Skeletal muscle tissue (tissue), 4 donors: ENCODE data around the gene COL9A2. TPM values are rescaled to one million over a fixed set of nuclear protein-coding genes. Genes with fewer than 3 reads are reported as not detected.

ENCODE experiments used
- H3K27ac ChIP-seq: one replicate; pipeline ENCODE4 v1.7.0; 2013; ENCODE audit warnings: mild to moderate bottlenecking, low read depth, low read length, inconsistent platforms
- H3K27me3 ChIP-seq, 3 donors: one replicate each; pipeline ENCODE4 v1.7.0; 2013; ENCODE audit warnings: low read length in 3 of 3; ENCODE audit not compliant: control insufficient read depth in 3 of 3, insufficient read depth in 3 of 3
- H3K36me3 ChIP-seq, 3 donors: one replicate each; pipeline ENCODE4 v1.7.0; 2013; ENCODE audit warnings: low read length in 3 of 3; ENCODE audit not compliant: control insufficient read depth in 3 of 3, insufficient read depth in 3 of 3
- H3K4me1 ChIP-seq, 3 donors: one replicate each; pipeline ENCODE4 v1.7.0; 2013; ENCODE audit warnings: low read length in 3 of 3, mild to moderate bottlenecking in 3 of 3; ENCODE audit not compliant: control insufficient read depth in 3 of 3, insufficient read depth in 3 of 3
- H3K4me3 ChIP-seq, 3 donors: one replicate each; pipeline ENCODE4 v1.7.0; 2013; ENCODE audit warnings: low read length in 3 of 3
- H3K9ac ChIP-seq, 3 donors: one replicate each; pipeline ENCODE4 v1.7.0; 2013; ENCODE audit warnings: low read length in 3 of 3, mild to moderate bottlenecking in 3 of 3, moderate library complexity in 2 of 3, low read depth in 1 of 3
- H3K9me3 ChIP-seq, 3 donors: one replicate each; pipeline ENCODE4 v1.7.0; 2013; ENCODE audit warnings: low read length in 3 of 3; ENCODE audit not compliant: control insufficient read depth in 3 of 3
- total RNA-seq: library from RNA; depleted of rRNA; stranded (reverse); fragments of >200 nt; gene quantifications from one replicate; pipeline ENCODE4 v1.2.3, GENCODE V29; 2014
- donor health status: Osteomylitis.

Gene COL9A2
- total RNA-seq, 1 donor from 2014 or later, result 7.8 TPM

- peak overlapping the region; percentile 84 for H3K27ac ChIP-seq
- H3K4me1 ChIP-seq, result peaks cover 8 to 16% (median 8%) of the 10 kb centered on the region in 3 donors
- peak overlapping the region in 2 of 3 donors; percentile 57 to 58 for H3K9ac ChIP-seq
- H3K9me3 ChIP-seq, result no peaks in the 10 kb centered on the region
- peak overlapping the region in 1 of 3 donors; percentile 49 for H3K4me3 ChIP-seq
- peaks cover 12 to 39% (median 24%) of the 10 kb centered on the region in 3 donors for H3K36me3 ChIP-seq
- H3K27me3 ChIP-seq, result no peaks in the 10 kb centered on the region
These were observed 49.3 kb downstream of the COL9A2 start for GRCh38 chr1:40267767-40268187.

- Histone ChIP-seq H3K4me1 (peaks cover 8 to 16% (median 8%) of the 10 kb centered on the region in 3 donors), H3K27me3 (no peaks in the 10 kb centered on the region), H3K36me3 (peaks cover 12 to 34% (median 28%) of the 10 kb centered on the region in 3 donors), H3K27ac (peak overlapping the region; percentile 84), H3K9me3 (no peaks in the 10 kb centered on the region), H3K4me3 (peak overlapping the region in 2 of 3 donors; percentile 23 to 49), H3K9ac (peak overlapping the region in 2 of 3 donors; percentile 57 to 58)
These were observed 50.1 kb downstream of the COL9A2 start for GRCh38 chr1:40266786-40267535.

GRCh38 chr1:40265919-40266318 lies 51.2 kb downstream of the COL9A2 start:
- H3K4me3 ChIP-seq, result peak overlapping the region in 1 of 3 donors; percentile 34

GRCh38 chr1:40265298-40265697 lies 51.8 kb downstream of the COL9A2 start:
- H3K36me3 ChIP-seq, result peaks cover 9 to 35% (median 33%) of the 10 kb centered on the region in 3 donors
- peak overlapping the region; percentile 28 for H3K27ac ChIP-seq
- H3K9ac ChIP-seq, result no peak overlapping the region
- no peaks in the 10 kb centered on the region for H3K27me3 ChIP-seq
- H3K4me1 ChIP-seq, result peaks cover 9 to 17% (median 14%) of the 10 kb centered on the region in 3 donors
- H3K9me3 ChIP-seq, result no peaks in the 10 kb centered on the region
- no peak overlapping the region for H3K4me3 ChIP-seq

More at GRCh38 chr1:40265919-40266318, 51.2 kb downstream of the COL9A2 start:
- Histone ChIP-seq H3K9me3 (no peaks in the 10 kb centered on the region), H3K27me3 (no peaks in the 10 kb centered on the region), H3K9ac (no peak overlapping the region), H3K27ac (peak overlapping the region; percentile 34), H3K36me3 (peaks cover 11 to 35% (median 32%) of the 10 kb centered on the region in 3 donors), H3K4me1 (peaks cover 8 to 16% (median 12%) of the 10 kb centered on the region in 3 donors)

DNA sequence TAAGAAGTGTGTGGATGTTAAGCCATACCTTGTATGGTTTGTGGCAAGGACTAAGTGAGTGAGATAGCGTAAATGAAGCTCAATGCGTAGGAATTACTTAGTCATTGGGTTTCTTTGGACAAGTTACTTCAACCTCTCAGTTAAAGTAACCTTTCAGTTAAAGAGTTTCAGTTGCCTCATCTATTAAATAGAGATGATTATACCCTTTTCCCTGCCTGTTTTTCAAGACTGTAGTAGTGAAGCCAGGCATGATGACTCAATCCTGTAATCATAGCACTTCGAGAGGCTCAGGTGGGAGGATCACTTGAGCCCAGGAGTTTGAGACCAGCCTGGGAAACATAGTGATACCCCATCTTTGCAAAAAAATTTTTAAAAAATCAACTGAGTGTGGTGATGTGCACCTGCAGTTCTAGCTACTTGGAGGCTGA lies 52.7 kb downstream of the COL9A2 start:
- Histone ChIP-seq H3K36me3 (peaks cover 12 to 32% (median 29%) of the 10 kb centered on the region in 3 donors), H3K4me3 (no peak overlapping the region), H3K4me1 (peaks cover 15 to 22% (median 20%) of the 10 kb centered on the region in 3 donors), H3K27ac (no peak overlapping the region), H3K27me3 (no peaks in the 10 kb centered on the region), H3K9me3 (no peaks in the 10 kb centered on the region), H3K9ac (no peak overlapping the region)

GRCh38 chr1:40258445-40258769 lies 58.7 kb downstream of the COL9A2 start:
- Histone ChIP-seq H3K36me3 (peaks cover 8 to 28% (median 22%) of the 10 kb centered on the region in 3 donors), H3K9me3 (no peaks in the 10 kb centered on the region), H3K27me3 (no peaks in the 10 kb centered on the region), H3K9ac (peak overlapping the region; percentile 91 to 95 (median 94)), H3K4me3 (peak overlapping the region; percentile 99 to 100 (median 100)), H3K4me1 (peaks cover 17 to 44% (median 18%) of the 10 kb centered on the region in 3 donors), H3K27ac (peak overlapping the region; percentile 97)

- peak within 1 kb of the TSS; percentile 99 to 100 (median 100) for H3K4me3 ChIP-seq
- H3K36me3 ChIP-seq, result peaks cover 8 to 25% (median 18%) of the 10 kb centered on the region in 3 donors
- peak within 1 kb of the TSS; percentile 91 to 100 (median 94) for H3K9ac ChIP-seq
- H3K27me3 ChIP-seq, result no peaks in the 10 kb centered on the region
- no peaks in the 10 kb centered on the region for H3K9me3 ChIP-seq
- H3K4me1 ChIP-seq, result peaks cover 13 to 39% (median 14%) of the 10 kb centered on the region in 3 donors
- peak within 1 kb of the TSS; percentile 97 for H3K27ac ChIP-seq
These were observed 59.2 kb downstream of the COL9A2 start, which contains the start of gene ZMPSTE24 for GRCh38 chr1:40257688-40258444. TSS of gene ZMPSTE24 (plus strand) at chr1:40258236. CDS start at chr1:40258272, 36 bp downstream.

DNA sequence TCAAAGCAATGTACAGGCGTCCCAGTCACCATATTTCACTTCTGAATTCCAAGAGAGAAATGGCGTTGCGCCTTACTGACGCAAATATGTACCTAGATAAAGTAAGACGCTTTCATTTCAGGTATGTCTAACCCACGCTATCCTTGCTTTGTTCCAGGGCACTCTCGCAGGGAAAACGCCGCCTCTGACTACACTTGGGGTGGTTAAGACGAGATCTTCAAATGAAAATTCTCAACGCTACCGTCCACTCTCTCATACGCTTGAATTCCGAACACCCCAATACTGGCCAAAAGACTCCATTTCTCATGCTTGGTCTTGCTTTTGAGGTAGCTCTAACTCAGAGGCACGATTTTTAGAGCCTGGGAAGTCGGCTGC lies 59.8 kb downstream of the COL9A2 start:
- H3K9me3 ChIP-seq, result no peaks in the 10 kb centered on the region
- H3K4me1 ChIP-seq, result peaks cover 13 to 39% (median 13%) of the 10 kb centered on the region in 3 donors
- H3K27ac ChIP-seq, result peak overlapping the region; percentile 97
- no peaks in the 10 kb centered on the region for H3K27me3 ChIP-seq
- H3K4me3 ChIP-seq, result peak overlapping the region; percentile 99 to 100 (median 100)
- peaks cover 8 to 21% (median 15%) of the 10 kb centered on the region in 3 donors for H3K36me3 ChIP-seq
- H3K9ac ChIP-seq, result peak overlapping the region; percentile 91 to 100 (median 94)

DNA sequence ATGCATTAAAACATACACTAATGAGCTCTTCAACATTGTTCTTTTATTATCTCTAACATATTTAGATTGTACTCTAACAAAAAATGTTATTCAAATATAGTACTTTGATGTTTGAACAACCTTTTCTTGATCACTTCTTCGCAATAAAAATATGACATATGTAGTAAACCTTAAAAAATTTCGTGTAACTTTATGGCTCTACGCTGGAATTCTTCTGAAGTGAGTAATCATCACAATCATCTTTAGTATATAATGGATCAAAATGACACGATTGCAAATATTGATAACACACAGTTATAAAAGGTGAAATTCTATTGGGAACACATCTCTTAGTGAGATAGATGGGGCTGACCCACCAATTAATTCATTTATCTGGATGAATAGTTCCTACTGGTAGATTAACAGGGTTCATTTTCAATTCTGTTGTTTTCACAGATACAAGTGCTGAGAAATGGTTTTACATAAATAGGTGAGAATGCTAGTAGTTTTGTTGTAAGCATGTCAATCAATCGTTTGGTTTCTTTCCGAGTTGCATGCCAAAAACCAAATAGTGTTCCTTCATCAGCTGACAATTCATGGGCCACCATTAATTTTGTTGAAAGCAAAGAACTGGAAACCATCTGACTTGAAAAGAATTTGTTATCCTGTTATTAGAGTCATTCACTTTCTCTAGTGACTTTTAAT lies 60.5 kb downstream of the COL9A2 start:
- H3K9ac ChIP-seq, result peak overlapping the region; percentile 91 to 100 (median 94)
- H3K27ac ChIP-seq, result no peak overlapping the region
- H3K4me3 ChIP-seq, result peak overlapping the region; percentile 99 to 100 (median 100)
- no peaks in the 10 kb centered on the region for H3K9me3 ChIP-seq
- H3K27me3 ChIP-seq, result no peaks in the 10 kb centered on the region
- peaks cover 8 to 14% (median 14%) of the 10 kb centered on the region in 3 donors for H3K36me3 ChIP-seq
- H3K4me1 ChIP-seq, result peaks cover 13 to 39% (median 13%) of the 10 kb centered on the region in 3 donors
